Testis (tissue), 3 donors: ENCODE results near the gene DLX2. TPM values are rescaled to one million over a fixed set of nuclear protein-coding genes. Genes with fewer than 3 reads are reported as not detected.

Source experiments
- DNase-seq: peaks from one replicate; pipeline ENCODE4 v3.0.0-alpha.2; 2019
- H3K27ac ChIP-seq, 2 donors: fragments of 200-600 bp; sonication (generic); one replicate each; pipeline ENCODE4 v1.5.1; 2019
- H3K27me3 ChIP-seq: fragments of 200-600 bp; sonication (generic); one replicate; pipeline ENCODE4 v1.5.1; 2019
- H3K36me3 ChIP-seq: fragments of 200-600 bp; sonication (generic); one replicate; pipeline ENCODE4 v1.5.1; 2017; ENCODE audit warnings: low read depth; ENCODE audit errors: missing control alignments
- H3K4me1 ChIP-seq: fragments of 200-600 bp; sonication (generic); one replicate; pipeline ENCODE4 v1.5.1; 2019
- H3K4me3 ChIP-seq, 2 donors: fragments of 200-600 bp; sonication (generic); one replicate each; pipeline ENCODE4 v1.5.1; 2017 to 2019
- H3K9me3 ChIP-seq: fragments of 200-600 bp; sonication (generic); one replicate; pipeline ENCODE4 v1.5.1; 2017
- POLR2A ChIP-seq: fragments of 450-650 bp; IDR thresholded peaks from one replicate; pipeline ENCODE4 v1.6.1; 2017; ENCODE audit warnings: antibody characterized with exemption, mild to moderate bottlenecking, moderate library complexity
- WGBS, 2 donors: methylation state at CpG; one replicate each; pipeline ENCODE4 v1.1.5; 2018; 5-methylcytosine and 5-hydroxymethylcytosine counted together
- intact Hi-C: fragments of 100-400 bp; cut with DNase I; formaldehyde crosslinking; loops from one replicate; pipeline ENCODE4 v1.15.1; 2023; ENCODE audit warnings: low total_unique reads
- polyA plus RNA-seq: library from polyadenylated mRNA; stranded (reverse); fragments of 350-450 nt; fragmentation: Illumina TruSeq; extraction: RNeasy Lipid Tissue Mini Kit (QIAGEN cat#74804); gene quantifications from one replicate; pipeline ENCODE4 v1.2.3, GENCODE V29; 2014; ENCODE audit warnings: low read depth, low replicate concordance; ENCODE audit not compliant: insufficient read depth
- total RNA-seq, 2 donors: library from RNA; depleted of rRNA; stranded (reverse); fragments of >200 nt; gene quantifications; one replicate each; pipeline ENCODE4 v1.2.3, GENCODE V29; 2016
- TF ChIP-seq, protein P1 (sequence below), 3 experiments: fragments of 450-650 bp in 2 of 3; fragments of 200-600 bp in 1 of 3; sonication (generic) in 1 of 3; IDR thresholded peaks; one replicate each; pipeline ENCODE4 v1.5.1; 2016 to 2019; ENCODE audit warnings: antibody characterized with exemption in 3 of 3, mild to moderate bottlenecking in 2 of 3, moderate library complexity in 1 of 3

The DLX2 gene
- total and polyA plus RNA-seq, 3 donors from 2014 or later = 0.29 to 1.1 (median 0.99) TPM

DNA sequence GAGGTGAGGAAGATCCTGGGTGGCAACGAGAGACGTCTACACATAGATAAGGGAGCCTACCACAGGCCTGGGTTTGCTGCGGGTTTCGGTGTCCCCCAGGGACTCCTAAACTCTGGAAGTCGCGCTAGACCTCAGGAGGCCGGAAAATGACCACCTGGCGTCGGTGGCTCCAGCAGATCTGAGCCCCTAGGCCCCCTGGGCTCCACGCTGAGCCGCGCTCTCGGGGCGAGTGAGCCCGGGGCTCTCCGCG is 18.4 kb downstream of the DLX2 start:
- Histone ChIP-seq H3K36me3 (no peaks in the 10 kb centered on the region), H3K4me1 (peaks cover 8% of the 10 kb centered on the region), H3K9me3 (no peaks in the 10 kb centered on the region), H3K27ac (no peak overlapping the region), H3K27me3 (peaks cover 5% of the 10 kb centered on the region), H3K4me3 (peak overlapping the region in 1 of 2 donors; percentile 47)
- TF ChIP-seq, protein P1, sequence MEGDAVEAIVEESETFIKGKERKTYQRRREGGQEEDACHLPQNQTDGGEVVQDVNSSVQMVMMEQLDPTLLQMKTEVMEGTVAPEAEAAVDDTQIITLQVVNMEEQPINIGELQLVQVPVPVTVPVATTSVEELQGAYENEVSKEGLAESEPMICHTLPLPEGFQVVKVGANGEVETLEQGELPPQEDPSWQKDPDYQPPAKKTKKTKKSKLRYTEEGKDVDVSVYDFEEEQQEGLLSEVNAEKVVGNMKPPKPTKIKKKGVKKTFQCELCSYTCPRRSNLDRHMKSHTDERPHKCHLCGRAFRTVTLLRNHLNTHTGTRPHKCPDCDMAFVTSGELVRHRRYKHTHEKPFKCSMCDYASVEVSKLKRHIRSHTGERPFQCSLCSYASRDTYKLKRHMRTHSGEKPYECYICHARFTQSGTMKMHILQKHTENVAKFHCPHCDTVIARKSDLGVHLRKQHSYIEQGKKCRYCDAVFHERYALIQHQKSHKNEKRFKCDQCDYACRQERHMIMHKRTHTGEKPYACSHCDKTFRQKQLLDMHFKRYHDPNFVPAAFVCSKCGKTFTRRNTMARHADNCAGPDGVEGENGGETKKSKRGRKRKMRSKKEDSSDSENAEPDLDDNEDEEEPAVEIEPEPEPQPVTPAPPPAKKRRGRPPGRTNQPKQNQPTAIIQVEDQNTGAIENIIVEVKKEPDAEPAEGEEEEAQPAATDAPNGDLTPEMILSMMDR (IDR thresholded peaks at IDR 0.05) = no peak
- no peak for TF ChIP-seq POLR2A
- no peak for DNase-seq
- intact Hi-C loops = no loop called here
- WGBS, 2 donors = 3% methylated on average over 12 to 17 of the region's 17 CpGs

DNA sequence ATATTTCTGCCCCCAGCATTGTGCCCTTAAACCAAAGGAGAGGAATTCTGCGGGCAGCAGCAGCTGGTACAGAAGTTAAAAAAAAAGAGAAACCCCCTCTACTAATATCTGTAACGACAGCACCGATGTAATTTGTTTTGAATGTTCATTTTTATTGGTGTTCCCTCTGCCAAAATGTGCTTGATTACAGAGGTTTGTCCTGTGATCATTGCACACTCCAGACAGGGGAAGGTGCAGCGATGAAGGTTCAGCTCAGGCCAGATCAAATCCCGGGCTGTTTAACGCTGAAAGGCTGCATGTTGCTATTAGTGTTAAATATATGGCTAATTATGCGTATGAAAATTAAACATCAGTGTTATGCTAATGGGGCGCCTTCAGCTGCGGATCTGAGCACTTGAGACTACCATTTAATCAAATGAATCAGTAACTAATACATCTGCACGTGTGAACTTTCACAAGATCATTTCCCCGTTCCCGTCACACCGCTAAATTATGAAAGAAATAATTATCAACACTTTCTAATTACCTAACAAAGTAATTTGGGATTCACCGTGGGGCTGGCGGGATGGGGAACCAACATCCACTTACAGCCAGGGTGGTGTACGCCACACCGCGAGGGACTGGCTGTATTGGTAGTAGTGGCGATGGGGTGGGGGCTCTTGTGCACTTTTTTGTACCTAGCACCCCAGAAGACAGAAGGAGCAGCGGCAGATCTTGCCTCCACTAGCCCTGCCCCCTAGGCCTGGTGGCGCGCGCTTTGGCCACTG is 18.9 kb downstream of the DLX2 start:
- Histone ChIP-seq H3K4me1 (peaks cover 8% of the 10 kb centered on the region), H3K27ac (no peak overlapping the region), H3K4me3 (no peak overlapping the region), H3K9me3 (no peaks in the 10 kb centered on the region), H3K36me3 (no peaks in the 10 kb centered on the region), H3K27me3 (peaks cover 5% of the 10 kb centered on the region)
- intact Hi-C loops = no loop called here
- no peak for DNase-seq
- WGBS, 2 donors = 17 to 18% methylated on average over 21 to 23 of the region's 23 CpGs
- no peak for TF ChIP-seq POLR2A
- TF ChIP-seq, protein P1 (IDR thresholded peaks at IDR 0.05) = no peak

DNA sequence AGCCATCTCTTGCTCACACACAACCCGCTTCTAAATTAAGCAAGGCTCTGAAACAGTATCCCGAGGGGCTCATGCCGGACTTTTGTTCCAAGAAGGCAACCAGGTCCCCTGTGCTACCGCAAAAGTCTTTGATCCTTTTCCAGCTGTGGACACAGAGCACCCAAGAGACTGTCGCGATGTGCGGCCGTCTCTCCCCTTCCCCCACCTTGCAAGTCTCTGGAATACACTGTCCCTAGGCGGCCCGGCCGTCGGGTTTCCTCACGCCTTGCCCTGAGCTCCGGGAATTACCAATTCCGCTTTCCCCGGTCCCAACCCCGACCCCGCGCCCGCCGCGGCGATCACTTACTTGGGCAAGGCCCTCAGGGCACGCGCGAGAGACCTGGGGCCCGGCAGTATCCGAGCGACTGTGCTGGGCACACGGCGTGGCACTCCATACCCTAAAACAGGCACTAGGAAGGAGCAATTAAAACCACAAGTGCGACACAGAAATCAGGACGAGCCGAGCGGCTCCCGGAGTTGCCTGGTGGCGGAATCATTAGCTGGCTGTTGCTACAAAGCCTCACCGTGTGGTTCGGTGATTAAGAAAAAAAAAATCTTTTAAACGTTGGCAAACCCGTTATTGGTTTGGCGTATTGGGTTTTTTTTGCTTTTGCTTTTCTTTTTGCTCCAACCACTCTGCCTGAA is 19.6 kb downstream of the DLX2 start:
- TF ChIP-seq POLR2A = no peak
- TF ChIP-seq, protein P1 (IDR thresholded peaks at IDR 0.05) = no peak
- H3K4me1 ChIP-seq = peaks cover 8% of the 10 kb centered on the region
- peaks cover 5% of the 10 kb centered on the region for H3K27me3 ChIP-seq
- 21 to 35% methylated on average over 30 to 42 of the region's 42 CpGs for WGBS, 2 donors
- H3K36me3 ChIP-seq = no peaks in the 10 kb centered on the region
- no peaks in the 10 kb centered on the region for H3K9me3 ChIP-seq
- intact Hi-C loops = no loop called here
- H3K27ac ChIP-seq = no peak overlapping the region
- DNase-seq = no peak
- H3K4me3 ChIP-seq = no peak overlapping the region

DNA sequence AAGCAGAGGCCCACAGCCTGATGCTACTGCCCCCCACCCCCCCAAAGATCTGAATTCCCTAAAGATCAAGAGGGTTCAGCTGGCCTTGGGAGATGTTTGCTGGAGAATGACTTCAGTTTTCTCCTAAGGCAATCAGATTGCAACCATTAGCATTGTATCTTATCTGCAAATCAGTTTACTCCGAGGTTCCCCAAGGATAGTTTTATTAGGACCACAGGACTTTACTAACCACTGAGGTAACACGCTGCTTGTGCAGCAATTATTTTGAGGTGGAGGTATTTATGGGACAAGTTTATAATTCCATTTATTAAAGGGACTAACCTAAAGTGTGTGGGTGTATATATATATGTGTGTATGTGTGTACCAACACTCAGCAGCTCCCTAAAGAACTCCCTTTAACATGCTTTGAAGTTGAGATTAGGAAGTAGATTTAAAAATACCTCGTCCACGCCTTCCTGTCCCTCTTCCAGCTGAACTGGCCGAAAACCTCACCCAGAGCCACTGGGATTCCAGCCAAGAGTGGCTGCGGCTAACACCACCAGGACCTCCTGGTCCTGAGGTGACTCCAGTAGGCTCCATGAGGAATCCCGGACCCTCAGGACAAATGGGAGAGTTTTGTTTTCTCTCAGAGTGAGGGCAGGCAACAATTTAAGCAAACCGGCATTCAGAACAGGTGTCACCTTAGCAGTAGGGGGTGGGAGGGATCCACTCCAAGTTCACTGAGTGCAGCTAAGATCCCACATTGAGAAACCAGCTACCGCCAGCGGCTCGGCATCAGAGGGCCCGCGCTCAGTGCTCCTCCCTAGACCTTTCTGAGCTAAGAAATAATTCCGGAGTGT is 20.4 kb downstream of the DLX2 start:
- Histone ChIP-seq H3K36me3 (no peaks in the 10 kb centered on the region), H3K4me3 (no peak overlapping the region), H3K4me1 (peaks cover 8% of the 10 kb centered on the region), H3K9me3 (no peaks in the 10 kb centered on the region), H3K27ac (no peak overlapping the region), H3K27me3 (peaks cover 5% of the 10 kb centered on the region)
- no peak for DNase-seq
- no peak for TF ChIP-seq POLR2A
- TF ChIP-seq, protein P1 (IDR thresholded peaks at IDR 0.05) = no peak
- WGBS, 2 donors = 45 to 56% methylated on average over 13 to 14 of the region's 14 CpGs
- intact Hi-C loops = no loop called here
